ENCODE data around the gene PIGL.

DNA sequence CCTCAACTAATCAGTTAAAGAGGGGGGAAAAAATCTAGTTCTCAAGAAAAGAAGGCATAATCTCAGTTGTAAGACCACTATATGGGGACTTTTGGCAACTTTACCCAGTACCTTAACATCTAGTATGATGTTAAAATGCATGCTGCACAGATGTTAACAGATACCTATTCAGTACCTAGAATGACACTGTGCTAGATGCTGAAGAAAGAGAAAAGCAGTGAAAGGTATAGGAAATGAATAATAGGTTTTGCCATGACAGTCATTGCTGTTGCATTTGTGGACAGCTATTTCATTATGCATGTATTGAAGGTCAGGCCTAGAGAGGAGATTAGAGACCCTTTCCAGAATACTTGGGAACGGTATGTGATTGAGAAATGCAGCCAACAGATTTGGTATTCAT, 34.5 kb downstream of the PIGL start:
- no peak for TF ChIP-seq ZNF423 (CRISPR knock-in tag; IDR thresholded peaks at IDR 0.05)
- no peak for TF ChIP-seq JUN (CRISPR knock-in tag; IDR thresholded peaks at IDR 0.05)
- TF ChIP-seq E2F1 (CRISPR knock-in tag; IDR thresholded peaks at IDR 0.05): no peak
- no peak for TF ChIP-seq ZNF263 (CRISPR knock-in tag; IDR thresholded peaks at IDR 0.05; ENCODE audit: low read depth)
- TF ChIP-seq SP1 (CRISPR knock-in tag; conservative IDR thresholded peaks at IDR 0.05): no peak
- TF ChIP-seq, protein P1, sequence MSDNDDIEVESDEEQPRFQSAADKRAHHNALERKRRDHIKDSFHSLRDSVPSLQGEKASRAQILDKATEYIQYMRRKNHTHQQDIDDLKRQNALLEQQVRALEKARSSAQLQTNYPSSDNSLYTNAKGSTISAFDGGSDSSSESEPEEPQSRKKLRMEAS (CRISPR knock-in tag; IDR thresholded peaks at IDR 0.05): no peak
- no peak for TF ChIP-seq CREB1 (CRISPR knock-in tag; IDR thresholded peaks at IDR 0.05)
- TF ChIP-seq MLX (CRISPR knock-in tag; IDR thresholded peaks at IDR 0.05): no peak

Data from WTC11 (cell line).